NCI-H2081 treated with DMSO at 0.1 percent for 48 hours (cell line): ENCODE data around the gene WLS.

ENCODE experiments used
- DNase-seq: peaks from one replicate; lab custom pipeline; 2025; lab: John Stamatoyannopoulos, UW

The WLS gene

DNA sequence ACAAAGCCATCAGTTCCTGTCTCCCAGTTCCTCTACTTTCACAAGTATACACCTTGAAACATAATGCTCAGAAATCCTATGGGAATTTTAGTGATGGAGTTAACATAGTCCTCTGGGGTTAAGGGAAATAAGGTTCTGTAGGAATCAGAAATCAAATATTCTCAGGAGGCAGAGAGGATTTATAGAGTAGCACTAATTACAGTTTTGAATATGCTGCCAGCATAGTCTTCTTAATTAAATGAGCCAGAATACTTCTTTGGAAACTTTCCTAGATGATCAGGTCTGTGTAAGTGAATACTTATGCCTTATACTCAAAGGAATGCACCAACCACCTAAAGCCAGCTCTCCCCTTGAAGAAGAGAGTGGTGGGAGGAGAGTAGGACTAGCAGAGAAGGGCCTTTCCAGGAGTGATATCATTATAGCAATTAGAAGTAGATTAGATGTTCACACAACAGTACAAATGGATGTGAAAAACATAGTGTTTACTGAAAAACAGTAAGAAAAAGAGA lies 150.5 kb downstream of the WLS start:
- no peak for DNase-seq

DNA sequence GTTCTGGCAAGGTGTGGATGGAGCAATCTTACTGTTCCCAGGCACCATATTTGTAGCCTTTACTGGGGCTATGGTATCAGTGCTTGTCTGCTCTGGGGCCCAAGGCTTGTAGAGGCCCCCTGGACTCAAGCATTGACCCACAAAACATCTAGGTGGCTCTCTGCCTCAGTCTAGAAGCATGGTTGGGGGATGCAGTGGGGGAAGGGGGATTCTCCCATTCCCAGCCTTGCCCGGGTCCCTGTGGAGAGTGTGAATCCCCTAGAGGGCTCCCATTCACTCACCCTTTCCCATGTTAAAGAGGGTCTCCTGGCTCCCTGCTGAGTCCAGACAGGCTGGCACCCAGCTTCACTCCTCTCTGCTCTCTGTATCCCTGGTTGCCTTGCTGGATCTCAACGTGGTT lies 153.7 kb downstream of the WLS start:
- no peak for DNase-seq
